Left ventricle myocardium inferior (tissue), 1 donor: ENCODE results near the gene SNTA1. TPM values are rescaled to one million over a fixed set of nuclear protein-coding genes. Genes with fewer than 3 reads are reported as not detected.
"Not testable (repeated sequence)": the region's sequence is repeated elsewhere in the genome, so short reads cannot be mapped to it uniquely, and the experiment has no call there.

Experiments used
- DNase-seq: peaks from one replicate; pipeline ENCODE4 v3.0.0-alpha.2; 2020
- H3K27ac ChIP-seq: fragments of 200-600 bp; replicated peaks from 2 replicates; pipeline ENCODE4 v1.8.0; 2021
- H3K27me3 ChIP-seq: fragments of 200-600 bp; 2 replicates; pipeline ENCODE4 v1.8.0; 2021; ENCODE audit warnings: low read depth
- H3K36me3 ChIP-seq: fragments of 200-600 bp; 2 replicates; pipeline ENCODE4 v1.8.0; 2021
- H3K4me1 ChIP-seq: fragments of 200-600 bp; 2 replicates; pipeline ENCODE4 v1.8.0; 2021
- H3K4me3 ChIP-seq: fragments of 200-600 bp; 2 replicates; pipeline ENCODE4 v1.8.0; 2021; ENCODE audit warnings: mild to moderate bottlenecking, moderate library complexity
- H3K9me3 ChIP-seq: fragments of 200-600 bp; replicated peaks from 2 replicates; pipeline ENCODE4 v1.8.0; 2021
- intact Hi-C: fragments of 100-400 bp; cut with micrococcal nuclease; formaldehyde crosslinking; loops from one replicate; pipeline ENCODE4 v1.11.0; 2022
- total RNA-seq: library from RNA; stranded (reverse); fragmentation: NEBNext Ultra II Directional; extraction: Animal tissue kit (Norgen Biotek cat#: 25700); gene quantifications from one replicate; pipeline ENCODE4 v1.2.1, GENCODE V29; 2021
- TF ChIP-seq, protein P1 (sequence below): fragments of 200-600 bp; IDR thresholded peaks from 2 replicates; pipeline ENCODE4 v1.8.0; 2021; ENCODE audit warnings: antibody characterized with exemption, mild to moderate bottlenecking, borderline replicate concordance
- donor health status: DM: no; HTN: yes; CAD: no; lungs with severe emphysema.

The SNTA1 gene
- total RNA-seq, 1 donor from 2014 or later, result 202 TPM

DNA sequence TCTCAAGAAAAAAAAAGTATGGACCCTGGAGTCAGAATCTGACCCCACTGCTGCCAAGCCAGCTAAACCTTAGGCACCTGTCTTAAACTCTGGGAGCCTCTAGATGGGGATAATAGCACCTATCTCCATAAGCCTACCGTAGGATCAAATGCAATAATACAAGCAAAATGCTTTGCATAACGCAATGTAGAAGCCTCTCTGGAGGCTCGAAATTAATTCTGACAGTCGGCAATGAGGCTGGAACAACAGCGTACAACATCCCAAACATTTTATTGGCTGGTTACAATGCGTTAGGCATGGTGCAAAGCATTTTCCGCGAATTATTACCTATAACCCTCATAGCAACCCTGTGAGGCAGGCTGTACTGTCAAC lies 42.8 kb downstream of the SNTA1 start:
- intact Hi-C loops, result no loop called here

DNA sequence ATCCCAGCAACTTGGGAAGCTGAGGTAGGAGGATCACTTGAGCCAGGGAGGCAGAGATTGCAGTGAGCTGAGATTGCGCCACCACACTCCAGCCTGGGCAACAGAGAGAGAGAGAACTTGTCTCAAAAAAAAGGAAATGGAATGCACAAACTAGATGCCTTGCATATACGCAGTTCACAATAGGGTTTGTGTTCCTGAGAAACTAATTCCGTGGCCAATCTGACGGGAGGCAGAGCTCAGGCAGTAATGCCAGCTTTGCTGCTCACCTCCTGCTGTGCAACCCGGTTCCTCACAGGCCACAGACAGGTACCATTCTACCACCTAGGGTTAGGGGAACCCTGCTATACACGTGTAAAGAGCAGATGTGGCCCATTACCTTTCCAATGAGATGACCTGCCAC lies 43.6 kb downstream of the SNTA1 start:
- Histone ChIP-seq H3K4me1 (peaks cover 42% of the 10 kb centered on the region), H3K27ac (no peak overlapping the region), H3K27me3 (no peaks in the 10 kb centered on the region), H3K36me3 (peaks cover 23% of the 10 kb centered on the region), H3K9me3 (no peaks in the 10 kb centered on the region), H3K4me3 (peak overlapping the region; percentile 92)
- intact Hi-C loops, result no loop called here
- DNase-seq, result no peak
- TF ChIP-seq, protein P1, sequence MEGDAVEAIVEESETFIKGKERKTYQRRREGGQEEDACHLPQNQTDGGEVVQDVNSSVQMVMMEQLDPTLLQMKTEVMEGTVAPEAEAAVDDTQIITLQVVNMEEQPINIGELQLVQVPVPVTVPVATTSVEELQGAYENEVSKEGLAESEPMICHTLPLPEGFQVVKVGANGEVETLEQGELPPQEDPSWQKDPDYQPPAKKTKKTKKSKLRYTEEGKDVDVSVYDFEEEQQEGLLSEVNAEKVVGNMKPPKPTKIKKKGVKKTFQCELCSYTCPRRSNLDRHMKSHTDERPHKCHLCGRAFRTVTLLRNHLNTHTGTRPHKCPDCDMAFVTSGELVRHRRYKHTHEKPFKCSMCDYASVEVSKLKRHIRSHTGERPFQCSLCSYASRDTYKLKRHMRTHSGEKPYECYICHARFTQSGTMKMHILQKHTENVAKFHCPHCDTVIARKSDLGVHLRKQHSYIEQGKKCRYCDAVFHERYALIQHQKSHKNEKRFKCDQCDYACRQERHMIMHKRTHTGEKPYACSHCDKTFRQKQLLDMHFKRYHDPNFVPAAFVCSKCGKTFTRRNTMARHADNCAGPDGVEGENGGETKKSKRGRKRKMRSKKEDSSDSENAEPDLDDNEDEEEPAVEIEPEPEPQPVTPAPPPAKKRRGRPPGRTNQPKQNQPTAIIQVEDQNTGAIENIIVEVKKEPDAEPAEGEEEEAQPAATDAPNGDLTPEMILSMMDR, result no peak

More for the DNA sequence above, 42.8 kb downstream of the SNTA1 start:
- H3K36me3 ChIP-seq, result peaks cover 21% of the 10 kb centered on the region
- peak overlapping the region; percentile 77 for H3K27ac ChIP-seq
- H3K4me1 ChIP-seq, result peaks cover 42% of the 10 kb centered on the region
- no peak for DNase-seq
- TF ChIP-seq, protein P1, result peak; percentile 18
- no peaks in the 10 kb centered on the region for H3K27me3 ChIP-seq
- no peaks in the 10 kb centered on the region for H3K9me3 ChIP-seq
- peak overlapping the region; percentile 92 for H3K4me3 ChIP-seq

DNA sequence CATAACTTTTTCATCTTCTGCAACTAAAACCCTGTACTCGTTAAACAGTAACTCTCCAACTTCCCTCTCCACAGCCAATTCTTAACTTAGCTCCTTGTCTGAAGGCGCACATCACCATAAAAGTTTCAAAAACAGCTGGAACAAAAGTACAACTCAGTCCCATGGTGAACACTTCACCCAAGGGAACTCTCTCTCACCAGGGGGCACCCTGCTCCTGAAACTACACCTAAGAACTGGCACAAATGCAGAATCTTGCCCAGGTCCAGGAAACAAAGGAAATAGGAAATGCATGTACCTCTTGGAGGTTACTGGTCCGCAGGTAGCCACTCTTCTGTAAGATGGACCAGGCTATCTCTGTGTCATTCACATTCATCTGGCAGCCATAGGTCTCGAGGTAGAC lies 48.8 kb downstream of the SNTA1 start:
- Histone ChIP-seq H3K9me3 (no peaks in the 10 kb centered on the region), H3K4me1 (peaks cover 12% of the 10 kb centered on the region), H3K27me3 (no peaks in the 10 kb centered on the region), H3K27ac (no peak overlapping the region), H3K36me3 (peaks cover 64% of the 10 kb centered on the region), H3K4me3 (no peak overlapping the region)
- TF ChIP-seq, protein P1, result peak; percentile 28
- intact Hi-C loops, result no loop called here
- DNase-seq, result no peak

DNA sequence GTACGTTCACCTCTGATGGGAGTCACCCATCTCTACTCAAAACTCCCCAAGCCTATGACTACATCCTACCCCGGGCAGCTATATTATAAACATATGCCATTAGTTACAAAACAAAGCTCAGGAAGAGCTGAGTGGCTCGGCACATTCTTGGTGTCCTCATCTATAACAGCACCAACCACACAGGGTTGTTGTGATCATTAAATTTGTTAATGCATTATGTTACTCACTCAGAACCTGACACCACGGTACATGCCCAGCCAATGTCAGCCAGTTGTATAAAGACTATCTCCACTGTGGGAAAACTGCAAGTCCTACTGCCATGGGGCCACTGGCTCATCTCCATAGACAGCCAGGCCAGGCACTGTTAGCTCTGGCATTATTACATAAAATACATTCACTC lies 50.0 kb downstream of the SNTA1 start:
- Histone ChIP-seq H3K27ac (no peak overlapping the region), H3K4me3 (no peak overlapping the region), H3K36me3 (peaks cover 69% of the 10 kb centered on the region), H3K9me3 (no peaks in the 10 kb centered on the region), H3K27me3 (no peaks in the 10 kb centered on the region), H3K4me1 (peaks cover 7% of the 10 kb centered on the region)
- intact Hi-C loops, result no loop called here
- TF ChIP-seq, protein P1, result no peak
- no peak for DNase-seq

DNA sequence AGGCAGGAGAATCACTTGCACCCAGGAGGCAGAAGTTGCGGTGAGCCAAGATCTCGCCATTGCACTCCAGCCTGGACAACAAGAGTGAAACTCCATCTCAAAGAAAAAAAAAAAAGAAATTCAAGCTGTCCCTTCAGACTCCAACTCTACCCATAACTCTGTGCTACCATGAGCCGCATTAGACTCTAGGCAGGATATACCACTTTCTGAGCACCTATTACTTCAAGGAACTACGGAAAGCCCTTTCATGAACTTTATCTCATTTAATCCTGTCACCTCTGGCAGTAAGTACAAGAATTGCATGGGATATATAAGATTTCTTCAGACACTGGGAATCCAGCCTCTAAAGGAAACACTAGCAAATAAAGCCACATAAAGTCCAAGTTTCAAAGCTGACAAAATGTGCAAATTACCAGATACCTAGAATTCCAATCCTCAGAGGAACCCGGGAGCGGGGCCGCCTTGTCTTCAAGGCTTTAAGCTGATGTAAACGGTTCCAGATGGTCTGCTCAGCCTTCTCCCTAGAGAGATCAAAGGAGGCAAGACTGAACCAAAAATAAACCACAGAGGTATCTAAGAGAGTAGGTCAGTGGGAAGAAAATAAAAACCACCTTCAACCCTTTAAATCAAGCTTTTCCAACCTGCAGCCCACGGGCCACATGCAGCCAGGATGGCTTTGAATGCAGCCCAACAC lies 51.7 kb downstream of the SNTA1 start:
- no peaks in the 10 kb centered on the region for H3K9me3 ChIP-seq
- no peak overlapping the region for H3K27ac ChIP-seq
- TF ChIP-seq, protein P1, result no peak
- peaks cover 1% of the 10 kb centered on the region for H3K4me1 ChIP-seq
- H3K4me3 ChIP-seq, result no peak overlapping the region
- DNase-seq, result no peak
- no peaks in the 10 kb centered on the region for H3K27me3 ChIP-seq
- intact Hi-C loops, result no loop called here
- H3K36me3 ChIP-seq, result peaks cover 77% of the 10 kb centered on the region

DNA sequence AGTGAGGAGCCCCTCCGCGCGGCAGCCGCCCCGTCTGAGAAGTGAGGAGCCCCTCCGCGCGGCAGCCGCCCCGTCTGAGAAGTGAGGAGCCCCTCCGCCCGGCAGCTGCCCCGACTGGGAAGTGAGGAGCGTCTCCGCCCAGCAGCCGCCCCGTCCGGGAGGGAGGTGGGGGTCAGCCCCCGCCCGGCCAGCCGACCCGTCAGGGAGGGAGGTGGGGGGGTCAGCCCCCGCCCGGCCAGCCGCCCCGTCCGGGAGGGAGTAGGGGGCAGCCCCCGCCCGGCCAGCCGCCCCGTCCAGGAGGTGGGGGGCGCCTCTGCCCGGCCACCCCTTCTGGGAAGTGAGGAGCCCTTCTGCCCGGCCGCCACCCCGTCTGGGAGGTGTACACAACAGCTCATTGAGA lies 54.2 kb downstream of the SNTA1 start:
- DNase-seq, H3K4me1 ChIP-seq, H3K27me3 ChIP-seq, H3K4me3 ChIP-seq, H3K27ac ChIP-seq, intact Hi-C loops, H3K9me3 ChIP-seq: not testable (repeated sequence)
- peaks cover 81% of the 10 kb centered on the region for H3K36me3 ChIP-seq
